NCI-H446 treated with DMSO at 0.1 percent for 48 hours (cell line): ENCODE measurements around the gene DNAJC6.
"Not testable (repeated sequence)": the region's sequence is repeated elsewhere in the genome, so short reads cannot be mapped to it uniquely, and the experiment has no call there.

Experiments
- DNase-seq: peaks from one replicate; lab custom pipeline; 2025; lab: John Stamatoyannopoulos, UW

The DNAJC6 gene

GRCh38 chr1:65431111-65431705 lies 121.9 kb downstream of the DNAJC6 start:
- DNase-seq = peak; percentile 42

- no peak for DNase-seq
Measured at GRCh38 chr1:65432918-65433317, 123.6 kb downstream of the DNAJC6 start.

- no peak for DNase-seq
Measured at GRCh38 chr1:65434255-65434654, 124.9 kb downstream of the DNAJC6 start.

- no peak for DNase-seq
Measured at GRCh38 chr1:65434760-65435159, 125.4 kb downstream of the DNAJC6 start.

- DNase-seq = no peak
Measured at GRCh38 chr1:65435987-65436386, 126.6 kb downstream of the DNAJC6 start.

GRCh38 chr1:65437616-65438015 lies 128.3 kb downstream of the DNAJC6 start:
- no peak for DNase-seq

- no peak for DNase-seq
Measured at GRCh38 chr1:65440322-65440900, 131.1 kb downstream of the DNAJC6 start.

- DNase-seq = no peak
Measured at GRCh38 chr1:65440915-65441314, 131.6 kb downstream of the DNAJC6 start.

GRCh38 chr1:65441464-65441863 lies 132.1 kb downstream of the DNAJC6 start:
- DNase-seq = no peak

GRCh38 chr1:65442442-65442841 lies 133.1 kb downstream of the DNAJC6 start:
- DNase-seq = no peak

- DNase-seq = no peak
Measured at GRCh38 chr1:65443647-65444046, 134.3 kb downstream of the DNAJC6 start.

GRCh38 chr1:65444128-65444640 lies 134.8 kb downstream of the DNAJC6 start:
- no peak for DNase-seq

GRCh38 chr1:65445837-65446236 lies 136.5 kb downstream of the DNAJC6 start:
- no peak for DNase-seq

- no peak for DNase-seq
Measured at GRCh38 chr1:65449214-65449823, 140.0 kb downstream of the DNAJC6 start.

- not testable (repeated sequence) for DNase-seq
Measured at GRCh38 chr1:65455678-65456077, 146.3 kb downstream of the DNAJC6 start.

GRCh38 chr1:65456481-65456880 lies 147.1 kb downstream of the DNAJC6 start:
- DNase-seq = no peak

- no peak for DNase-seq
Measured at GRCh38 chr1:65457868-65458267, 148.5 kb downstream of the DNAJC6 start.

GRCh38 chr1:65458730-65459396 lies 149.5 kb downstream of the DNAJC6 start:
- DNase-seq = no peak

- no peak for DNase-seq
Measured at GRCh38 chr1:65459397-65459768, 150.0 kb downstream of the DNAJC6 start.
